ENCODE data around the gene REN. TPM values are rescaled to one million over a fixed set of nuclear protein-coding genes. Genes with fewer than 3 reads are reported as not detected.

Gene REN
- total and polyA plus RNA-seq, 2 donors (not counting 3 experiments of a cell fraction or from before 2014, with no cell fraction given) = 0.11 TPM; not detected in 1

GRCh38 chr1:204146965-204147364 is 19.2 kb downstream of the REN start:
- BruUV-seq (replicated peaks) = no TSS peak
- FAIRE-seq (no peak), DNase-seq (ENCODE audit: low read depth, low spot score) (no peak)
- H3K9ac ChIP-seq (replicated peaks; ENCODE audit: extremely low read depth, insufficient read depth, low read length) = no peak overlapping the region
- no peak overlapping the region for H3K4me2 ChIP-seq (ENCODE audit: insufficient read depth, low read length)
- ChIA-PET POLR2A (no interaction called here), CTCF (no interaction called here)
- no peaks in the 10 kb centered on the region for H3K79me2 ChIP-seq (ENCODE audit: control insufficient read depth, insufficient read depth, low read length)
- H3K27ac ChIP-seq (ENCODE audit: insufficient read depth, low read depth, low read length) = no peak overlapping the region
- H3K9me3 ChIP-seq (replicated peaks; ENCODE audit: control insufficient read depth, insufficient read depth, low read length) = no peaks in the 10 kb centered on the region
- no peaks in the 10 kb centered on the region for H3K27me3 ChIP-seq (ENCODE audit: control insufficient read depth in 2 of 2, insufficient read depth in 2 of 2, low read length in 2 of 2)
- no peaks in the 10 kb centered on the region for H3K36me3 ChIP-seq (ENCODE audit: control insufficient read depth in 2 of 2, extremely low read depth in 1 of 2, insufficient read depth in 2 of 2, low read length in 2 of 2)
- dilution Hi-C loops (cut with MboI; ENCODE audit: extremely low pct_ligation_motif_present, low sequenced_read_pairs) (loop anchor here (25.0 kb wide), 1 partner anchor 285 kb away; the partner anchor contains the start of gene SNRPE), intact Hi-C loops (cut with micrococcal nuclease) (no loop called here)
- no peaks in the 10 kb centered on the region for H3K9me1 ChIP-seq (replicated peaks; ENCODE audit: control insufficient read depth, extremely low read depth, insufficient read depth, low read length)
- no peaks in the 10 kb centered on the region for H3K4me1 ChIP-seq (ENCODE audit: control insufficient read depth, extremely low read depth, insufficient read depth, low read length)
- H2AFZ ChIP-seq (ENCODE audit: low read depth, low read length) = no peak overlapping the region
- no peak for TF ChIP-seq POLR2AphosphoS5 (IDR thresholded peaks at IDR 0.05; ENCODE audit: insufficient read depth, low read depth, low read length)
- TF ChIP-seq GATA2 (IDR thresholded peaks at IDR 0.05; ENCODE audit: insufficient read depth, insufficient read length, low read depth, low read length) = no peak
- no peak for TF ChIP-seq MAX (IDR thresholded peaks at IDR 0.05; ENCODE audit: insufficient read depth, insufficient read length)
- no peak for TF ChIP-seq FOS (IDR thresholded peaks at IDR 0.05; ENCODE audit: borderline replicate concordance, insufficient read depth, low read length)
- no peak for TF ChIP-seq POLR2A (IDR thresholded peaks at IDR 0.05; ENCODE audit: low read depth, low read length)
- TF ChIP-seq CTCF (IDR thresholded peaks at IDR 0.05; ENCODE audit: extremely low read depth in 1 of 2, insufficient read depth in 1 of 2, low read depth in 1 of 2, low read length in 2 of 2) = no peak
- no peak for TF ChIP-seq MYC (IDR thresholded peaks at IDR 0.05; ENCODE audit: low read depth, low read length)
- no peak for TF ChIP-seq JUN (IDR thresholded peaks at IDR 0.05; ENCODE audit: borderline replicate concordance, insufficient read depth, insufficient read length, low read depth)
- no peak for TF ChIP-seq EZH2 (IDR thresholded peaks at IDR 0.05; ENCODE audit: borderline replicate concordance, low read depth, low read length, severe bottlenecking)
- no peak overlapping the region for H3K4me3 ChIP-seq (replicated peaks in 1 of 3; ENCODE audit: insufficient read depth in 1 of 3, low read depth in 1 of 3, low read length in 3 of 3)
- no peaks in the 10 kb centered on the region for H4K20me1 ChIP-seq (replicated peaks; ENCODE audit: control insufficient read depth, extremely low read depth, insufficient read depth, low read length)

All from endothelial cell of umbilical vein (primary cell).